Measurements from ENCODE around the gene PTPRN2. TPM values are rescaled to one million over a fixed set of nuclear protein-coding genes. Genes with fewer than 3 reads are reported as not detected.

PTPRN2 gene
- total and polyA plus RNA-seq, 9 of the 15 experiments (the other 6 are each of a cell fraction or from before 2014, with no cell fraction given), result not detected

DNA sequence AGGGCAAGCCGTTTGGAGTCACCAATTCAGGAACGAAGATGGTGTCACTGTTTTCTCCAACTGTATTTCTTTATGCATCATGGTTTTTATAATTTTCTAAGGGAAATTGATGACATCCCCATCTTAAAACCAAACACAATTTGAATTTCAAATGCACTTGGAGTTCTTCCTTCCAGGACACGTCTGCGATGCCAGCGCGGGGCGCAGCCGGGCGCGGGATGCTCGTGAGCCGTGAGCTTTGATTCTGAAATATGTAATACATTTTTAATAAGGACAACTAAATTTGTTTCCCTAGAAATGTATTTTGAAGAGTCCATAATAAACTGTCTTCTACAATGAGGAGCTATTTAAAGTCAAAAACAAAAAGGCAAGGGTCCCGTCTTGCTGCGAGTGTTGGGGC lies 758.7 kb downstream of the PTPRN2 start:
- no peak overlapping the region for H3K4me2 ChIP-seq (ENCODE audit: insufficient read depth, low read length)
- no peak overlapping the region for H2AFZ ChIP-seq (ENCODE audit: low read depth, low read length)
- CTCF ChIA-PET (ENCODE audit: low intra/inter-chr PET ratio), result no interaction called here
- TF ChIP-seq ZNF3 (CRISPR knock-in tag; IDR thresholded peaks at IDR 0.05) (no peak), KAT8 (IDR thresholded peaks at IDR 0.05; ENCODE audit: low read depth) (no peak), ZBTB17 (CRISPR knock-in tag; IDR thresholded peaks at IDR 0.05) (no peak), TAF9B (IDR thresholded peaks at IDR 0.05; ENCODE audit: partially characterized antibody) (no peak), NUFIP1 (IDR thresholded peaks at IDR 0.05; ENCODE audit: partially characterized antibody) (no peak), ARHGAP35 (IDR thresholded peaks at IDR 0.05; ENCODE audit: partially characterized antibody) (no peak), ZNF143 (CRISPR knock-in tag; IDR thresholded peaks at IDR 0.05) (no peak)
- TF ChIP-seq, protein P1, sequence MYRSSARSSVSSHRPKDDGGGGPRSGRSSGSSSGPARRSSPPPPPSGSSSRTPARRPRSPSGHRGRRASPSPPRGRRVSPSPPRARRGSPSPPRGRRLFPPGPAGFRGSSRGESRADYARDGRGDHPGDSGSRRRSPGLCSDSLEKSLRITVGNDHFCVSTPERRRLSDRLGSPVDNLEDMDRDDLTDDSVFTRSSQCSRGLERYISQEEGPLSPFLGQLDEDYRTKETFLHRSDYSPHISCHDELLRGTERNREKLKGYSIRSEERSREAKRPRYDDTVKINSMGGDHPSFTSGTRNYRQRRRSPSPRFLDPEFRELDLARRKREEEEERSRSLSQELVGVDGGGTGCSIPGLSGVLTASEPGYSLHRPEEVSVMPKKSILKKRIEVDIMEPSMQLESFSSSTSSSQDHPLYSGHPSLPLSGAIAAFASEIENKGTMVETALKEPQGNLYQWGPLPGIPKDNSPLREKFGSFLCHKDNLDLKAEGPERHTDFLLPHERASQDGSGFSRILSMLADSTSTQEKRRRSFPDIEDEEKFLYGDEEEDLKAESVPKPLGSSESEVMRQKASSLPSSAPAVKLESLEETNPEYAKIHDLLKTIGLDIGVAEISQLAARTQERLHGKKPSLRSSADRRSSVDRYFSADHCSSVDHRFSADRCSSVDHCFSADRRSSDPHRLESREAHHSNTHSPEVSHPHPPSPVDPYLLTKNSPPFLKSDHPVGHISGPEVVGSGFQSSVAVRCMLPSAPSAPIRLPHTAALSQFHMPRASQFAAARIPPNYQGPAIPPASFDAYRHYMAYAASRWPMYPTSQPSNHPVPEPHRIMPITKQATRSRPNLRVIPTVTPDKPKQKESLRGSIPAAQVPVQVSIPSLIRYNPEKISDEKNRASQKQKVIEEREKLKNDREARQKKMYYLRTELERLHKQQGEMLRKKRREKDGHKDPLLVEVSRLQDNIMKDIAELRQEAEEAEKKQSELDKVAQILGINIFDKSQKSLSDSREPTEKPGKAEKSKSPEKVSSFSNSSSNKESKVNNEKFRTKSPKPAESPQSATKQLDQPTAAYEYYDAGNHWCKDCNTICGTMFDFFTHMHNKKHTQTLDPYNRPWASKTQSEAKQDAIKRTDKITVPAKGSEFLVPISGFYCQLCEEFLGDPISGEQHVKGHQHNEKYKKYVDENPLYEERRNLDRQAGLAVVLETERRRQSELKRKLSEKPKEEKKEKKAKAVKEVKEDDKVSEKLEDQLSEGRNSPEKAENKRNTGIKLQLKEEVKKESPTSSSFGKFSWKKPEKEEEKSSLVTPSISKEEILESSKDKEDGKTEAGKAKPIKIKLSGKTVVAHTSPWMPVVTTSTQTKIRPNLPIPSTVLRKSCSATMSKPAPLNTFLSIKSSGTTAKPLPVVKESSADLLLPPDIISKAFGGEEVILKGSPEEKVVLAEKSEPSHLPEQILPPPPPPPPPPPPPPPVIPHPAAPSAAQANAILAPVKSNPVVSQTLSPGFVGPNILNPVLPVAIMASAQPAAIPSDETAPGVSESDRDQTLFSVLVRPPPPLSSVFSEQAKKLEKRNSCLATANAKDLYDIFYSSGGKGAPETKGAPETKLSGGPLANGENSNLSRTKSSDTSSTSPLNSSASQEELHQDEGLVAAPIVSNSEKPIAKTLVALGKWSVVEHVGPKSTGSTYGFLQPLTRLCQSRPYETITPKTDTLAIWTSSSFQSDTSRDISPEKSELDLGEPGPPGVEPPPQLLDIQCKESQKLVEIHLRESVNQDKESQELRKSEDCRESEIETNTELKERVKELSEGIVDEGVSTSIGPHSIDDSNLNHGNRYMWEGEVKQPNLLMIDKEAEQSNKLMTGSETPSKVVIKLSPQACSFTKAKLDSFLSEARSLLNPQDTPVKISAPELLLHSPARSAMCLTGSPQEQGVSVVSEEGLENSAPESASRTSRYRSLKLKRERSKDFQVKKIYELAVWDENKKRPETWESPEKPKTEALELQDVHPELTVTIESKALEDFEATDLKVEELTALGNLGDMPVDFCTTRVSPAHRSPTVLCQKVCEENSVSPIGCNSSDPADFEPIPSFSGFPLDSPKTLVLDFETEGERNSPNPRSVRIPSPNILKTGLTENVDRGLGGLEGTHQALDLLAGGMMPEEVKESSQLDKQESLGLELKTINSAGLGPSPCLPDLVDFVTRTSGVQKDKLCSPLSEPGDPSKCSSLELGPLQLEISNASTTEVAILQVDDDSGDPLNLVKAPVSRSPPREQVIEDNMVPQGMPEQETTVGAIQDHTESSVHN (IDR thresholded peaks at IDR 0.05; ENCODE audit: borderline replicate concordance in 1 of 2, low read depth in 1 of 2), result no peak
- TF ChIP-seq, protein P2, sequence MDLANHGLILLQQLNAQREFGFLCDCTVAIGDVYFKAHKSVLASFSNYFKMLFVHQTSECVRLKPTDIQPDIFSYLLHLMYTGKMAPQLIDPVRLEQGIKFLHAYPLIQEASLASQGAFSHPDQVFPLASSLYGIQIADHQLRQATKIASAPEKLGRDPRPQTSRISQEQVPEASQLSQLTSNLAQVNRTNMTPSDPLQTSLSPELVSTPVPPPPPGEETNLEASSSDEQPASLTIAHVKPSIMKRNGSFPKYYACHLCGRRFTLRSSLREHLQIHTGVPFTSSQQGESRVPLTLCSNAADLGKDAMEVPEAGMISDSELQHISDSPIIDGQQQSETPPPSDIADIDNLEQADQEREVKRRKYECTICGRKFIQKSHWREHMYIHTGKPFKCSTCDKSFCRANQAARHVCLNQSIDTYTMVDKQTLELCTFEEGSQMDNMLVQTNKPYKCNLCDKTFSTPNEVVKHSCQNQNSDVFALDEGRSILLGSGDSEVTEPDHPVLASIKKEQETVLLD (IDR thresholded peaks at IDR 0.05), result no peak

More for the DNA sequence above, 758.7 kb downstream of the PTPRN2 start:
- no peaks in the 10 kb centered on the region for H3K36me3 ChIP-seq (ENCODE audit: control insufficient read depth, insufficient read depth, low read length)
- POLR2A ChIA-PET, result interaction anchor here (1.3 kb wide), 1 partner anchor 14 kb away, joined by 3 read pairs; no protein-coding TSS in a partner anchor
- 14% methylated on average over 14 of the region's 14 CpGs for WGBS (ENCODE audit: insufficient coverage, low coverage, missing lambda C conversion rate)
- in situ Hi-C loops (cut with MboI), result loop anchor here (10.0 kb wide), 1 partner anchor 774 kb away; no protein-coding TSS in a partner anchor
- H3K9ac ChIP-seq (ENCODE audit: insufficient read depth in 1 of 2, low read depth in 2 of 2, low read length in 2 of 2), result no peak overlapping the region
- no peaks in the 10 kb centered on the region for H3K9me3 ChIP-seq (replicated peaks; ENCODE audit: control insufficient read depth, insufficient read depth, low read depth, low read length)
- BruUV-seq (replicated peaks), result no TSS peak
- H3K27me3 ChIP-seq (ENCODE audit: control insufficient read depth in 2 of 2, insufficient read depth in 2 of 2, low read length in 2 of 2), result peaks cover 32 to 96% of the 10 kb centered on the region in 2 experiments
- H4K20me1 ChIP-seq (replicated peaks; ENCODE audit: control insufficient read depth, insufficient read depth, low read length), result peaks cover 9% of the 10 kb centered on the region
- ATAC-seq (no peak), FAIRE-seq (no peak), DNase-seq (ENCODE audit: extremely low read depth in 1 of 4, low spot score in 3 of 4) (no peak)
- intact Hi-C loops (cut with micrococcal nuclease), result no loop called here
- no peaks in the 10 kb centered on the region for H3K4me1 ChIP-seq (replicated peaks in 1 of 2; ENCODE audit: control insufficient read depth in 2 of 2, insufficient read depth in 2 of 2, low read length in 2 of 2)
- no peaks in the 10 kb centered on the region for H3K79me2 ChIP-seq (ENCODE audit: control insufficient read depth, insufficient read depth, low read length)
- H3K27ac ChIP-seq (ENCODE audit: extremely low read depth, low read depth, low read length), result no peak overlapping the region
- no peak overlapping the region for H3K4me3 ChIP-seq
- H3K9me1 ChIP-seq (ENCODE audit: control insufficient read depth, insufficient read depth, low read length), result no peaks in the 10 kb centered on the region
